ENCODE measurements around the gene DNM2.
"Not testable (repeated sequence)": the region's sequence is repeated elsewhere in the genome, so short reads cannot be mapped to it uniquely, and the experiment has no call there.

Gene DNM2

DNA sequence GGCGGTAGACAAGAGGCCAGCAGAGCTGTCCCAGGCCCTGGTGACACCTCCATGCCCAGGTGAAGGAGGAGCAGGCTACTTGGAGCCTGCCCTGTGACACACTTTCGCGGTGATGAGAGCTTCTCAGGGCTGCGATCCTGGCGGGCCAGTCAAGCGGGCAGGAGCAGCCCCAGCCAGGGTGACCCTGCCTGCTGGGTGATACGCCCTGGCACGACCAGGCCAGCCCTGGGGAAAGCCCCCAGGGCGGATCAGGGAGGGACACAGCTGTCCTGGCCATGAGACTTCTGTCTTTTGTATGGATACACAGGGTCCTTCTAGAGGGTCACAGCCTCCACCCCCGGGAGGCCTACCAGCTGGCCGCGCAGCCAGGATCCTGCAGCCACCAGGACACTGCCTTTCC is 13.1 kb downstream of the DNM2 start:
- DNase-seq (no peak), ATAC-seq (peak; percentile 16)
- peaks cover 0 to 5% of the 10 kb centered on the region in 2 donors for H3K9me3 Mint-ChIP-seq
- peak overlapping the region; percentile 65 to 79 for H3K4me3 Mint-ChIP-seq
- no peaks in the 10 kb centered on the region for H3K27me3 Mint-ChIP-seq
- peaks cover 60% of the 10 kb centered on the region for H3K4me1 Mint-ChIP-seq
- H3K27ac Mint-ChIP-seq, result peak overlapping the region; percentile 84 to 95

- H3K27me3 Mint-ChIP-seq, result no peaks in the 10 kb centered on the region
- H3K27ac Mint-ChIP-seq, result no peak overlapping the region
- H3K9me3 Mint-ChIP-seq, result peaks cover 0 to 6% of the 10 kb centered on the region in 2 donors
- DNase-seq (no peak), ATAC-seq (no peak)
- H3K4me1 Mint-ChIP-seq, result peaks cover 55% of the 10 kb centered on the region
- H3K4me3 Mint-ChIP-seq, result no peak overlapping the region
These were observed 17.9 kb downstream of the DNM2 start for GRCh38 chr19:10735741-10736140.

GRCh38 chr19:10736189-10736588 is 18.3 kb downstream of the DNM2 start:
- ATAC-seq (no peak), DNase-seq (no peak)
- Mint-ChIP-seq H3K27ac (no peak overlapping the region), H3K4me3 (no peak overlapping the region), H3K4me1 (peaks cover 55% of the 10 kb centered on the region), H3K9me3 (peaks cover 0 to 6% of the 10 kb centered on the region in 2 donors), H3K27me3 (no peaks in the 10 kb centered on the region)

- Mint-ChIP-seq H3K9me3 (peaks cover 0 to 6% of the 10 kb centered on the region in 2 donors), H3K4me3 (no peak overlapping the region), H3K4me1 (peaks cover 54% of the 10 kb centered on the region), H3K27ac (peak overlapping the region in 1 of 2 donors; percentile 88), H3K27me3 (no peaks in the 10 kb centered on the region)
- no peak for ATAC-seq
- no peak for DNase-seq
These were observed 19.2 kb downstream of the DNM2 start for GRCh38 chr19:10736916-10737551.

DNA sequence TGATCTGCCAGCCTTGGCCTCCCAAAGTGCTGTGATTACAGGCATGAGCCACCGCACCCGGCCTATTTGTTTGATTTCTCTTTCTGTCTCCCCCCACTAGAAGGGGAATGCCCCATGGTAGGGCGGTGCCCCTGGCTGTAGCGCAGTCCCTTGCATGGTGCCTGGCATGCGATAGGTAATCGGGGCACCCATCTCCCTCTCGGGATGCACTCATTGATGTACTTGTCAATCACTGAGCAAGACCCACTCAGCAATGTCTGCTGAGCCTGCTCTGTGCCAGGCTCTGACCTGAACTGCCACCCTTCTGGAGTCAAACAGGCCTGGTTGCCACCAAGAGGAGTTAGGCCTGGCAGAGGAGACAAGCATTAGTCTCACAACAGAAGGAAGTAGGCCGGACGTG is 19.8 kb downstream of the DNM2 start:
- Mint-ChIP-seq H3K4me3 (no peak overlapping the region), H3K9me3 (peaks cover 0 to 6% of the 10 kb centered on the region in 2 donors), H3K27ac (peak overlapping the region; percentile 22 to 82), H3K4me1 (peaks cover 61% of the 10 kb centered on the region), H3K27me3 (no peaks in the 10 kb centered on the region)
- no peak for DNase-seq
- no peak for ATAC-seq

DNA sequence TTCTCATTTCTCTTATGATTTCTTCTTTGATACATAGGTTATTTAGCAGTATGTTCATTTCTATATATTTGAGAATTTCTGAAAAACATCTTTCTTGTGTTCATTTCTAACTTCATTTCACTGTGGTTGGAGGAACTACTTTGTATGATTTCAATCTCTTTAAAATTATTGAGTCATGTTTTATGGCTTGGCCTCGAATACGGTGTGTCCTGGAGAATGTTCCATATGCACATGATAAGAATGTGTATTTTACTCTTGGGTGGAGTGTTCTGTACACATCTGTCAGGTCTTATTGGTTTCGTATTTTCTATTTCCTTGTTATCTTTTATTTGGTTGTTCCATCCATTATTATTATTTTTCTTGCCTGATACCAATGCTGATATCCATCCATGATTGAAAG is 22.9 kb downstream of the DNM2 start:
- Mint-ChIP-seq H3K27me3 (no peaks in the 10 kb centered on the region), H3K9me3 (peaks cover 0 to 6% of the 10 kb centered on the region in 2 donors), H3K4me3 (no peak overlapping the region)

GRCh38 chr19:10742476-10742875 is 24.6 kb downstream of the DNM2 start:
- ATAC-seq, result no peak
- DNase-seq, result no peak
- Mint-ChIP-seq H3K27me3 (no peaks in the 10 kb centered on the region), H3K27ac (no peak overlapping the region), H3K4me3 (no peak overlapping the region), H3K4me1 (peaks cover 64% of the 10 kb centered on the region), H3K9me3 (peaks cover 0 to 6% of the 10 kb centered on the region in 2 donors)

More for the DNA sequence above, 22.9 kb downstream of the DNM2 start:
- Mint-ChIP-seq H3K4me1 (peaks cover 70% of the 10 kb centered on the region), H3K27ac (no peak overlapping the region)
- ATAC-seq, result no peak
- no peak for DNase-seq

DNA sequence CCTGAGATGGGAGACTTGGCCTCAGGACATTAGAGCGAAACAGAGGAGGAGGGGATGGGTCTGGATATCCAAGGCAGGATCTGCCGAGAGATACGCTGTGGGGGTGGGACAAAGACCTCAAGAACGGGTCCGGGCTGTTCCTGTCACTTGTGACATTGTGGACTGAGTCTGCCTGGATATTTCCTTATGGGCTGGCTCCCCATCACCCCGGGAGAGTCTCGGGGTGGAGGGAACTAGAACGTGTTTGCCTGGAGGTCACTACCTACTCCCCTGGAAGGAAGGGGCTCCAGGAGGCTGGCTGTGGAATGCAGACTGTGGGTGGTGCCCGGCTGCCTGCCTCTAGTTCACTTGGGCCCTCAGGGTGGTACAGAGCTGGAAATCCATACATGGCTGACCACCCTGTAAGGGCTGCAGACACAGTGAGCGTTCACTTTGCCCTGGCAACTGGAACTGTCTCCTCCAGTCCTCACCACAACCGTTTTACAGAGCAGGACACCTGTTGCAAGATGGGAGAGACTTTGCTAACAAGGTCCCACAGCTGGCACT is 26.4 kb downstream of the DNM2 start:
- DNase-seq (no peak), ATAC-seq (no peak)
- peaks cover 71% of the 10 kb centered on the region for H3K4me1 Mint-ChIP-seq
- H3K9me3 Mint-ChIP-seq, result peaks cover 0 to 6% of the 10 kb centered on the region in 2 donors
- no peak overlapping the region for H3K4me3 Mint-ChIP-seq
- H3K27ac Mint-ChIP-seq, result no peak overlapping the region
- no peaks in the 10 kb centered on the region for H3K27me3 Mint-ChIP-seq

DNA sequence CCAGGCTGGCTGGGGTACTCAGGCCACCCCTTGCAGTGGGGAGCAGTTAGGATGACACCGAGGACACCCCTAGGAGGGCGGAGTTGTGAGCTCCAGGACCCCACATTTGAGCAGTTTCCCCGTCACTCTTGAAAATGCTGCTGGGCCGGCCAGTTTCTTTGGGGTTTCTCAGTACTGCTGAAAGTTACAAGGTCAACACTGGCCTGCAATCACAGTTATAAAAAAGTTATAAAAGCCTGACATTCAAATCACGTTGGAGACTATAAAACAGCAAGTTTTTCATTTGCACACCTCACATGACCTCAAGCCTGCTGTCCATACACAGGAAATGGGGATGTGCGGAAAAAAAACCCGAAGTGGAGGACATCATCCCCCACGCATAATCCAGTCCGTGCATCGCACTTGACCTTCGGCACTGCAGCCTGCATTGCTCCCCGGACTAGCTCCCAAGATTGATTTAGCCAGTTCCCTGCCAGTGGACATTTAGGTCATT is 27.0 kb downstream of the DNM2 start:
- no peak for DNase-seq
- H3K4me1 Mint-ChIP-seq, result peaks cover 75% of the 10 kb centered on the region
- no peaks in the 10 kb centered on the region for H3K27me3 Mint-ChIP-seq
- H3K27ac Mint-ChIP-seq, result peak overlapping the region in 1 of 2 donors; percentile 42
- H3K9me3 Mint-ChIP-seq, result peaks cover 0 to 5% of the 10 kb centered on the region in 2 donors
- no peak overlapping the region for H3K4me3 Mint-ChIP-seq
- no peak for ATAC-seq

DNA sequence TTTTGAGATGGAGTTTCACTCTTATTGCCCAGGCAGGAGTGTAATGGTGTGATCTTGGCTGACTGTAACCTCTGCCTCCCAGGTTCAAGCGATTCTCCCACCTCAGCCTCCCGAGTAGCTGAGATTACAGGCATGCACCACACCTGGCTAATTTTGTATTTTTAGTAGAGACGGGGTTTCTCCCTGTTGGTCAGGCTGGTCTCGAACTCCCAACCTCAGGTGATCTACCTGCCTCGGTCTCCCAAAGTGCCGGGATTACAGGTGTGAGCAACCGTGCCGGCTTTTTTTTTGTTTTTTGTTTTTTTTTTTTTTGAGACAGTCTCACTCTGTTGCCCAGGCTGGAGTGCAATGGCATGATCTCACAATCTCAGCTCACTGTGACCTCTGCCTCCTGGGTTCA is 28.6 kb downstream of the DNM2 start:
- ATAC-seq, DNase-seq, H3K27me3 Mint-ChIP-seq, H3K27ac Mint-ChIP-seq, H3K4me3 Mint-ChIP-seq, H3K9me3 Mint-ChIP-seq: not testable (repeated sequence)
- H3K4me1 Mint-ChIP-seq, result peaks cover 78% of the 10 kb centered on the region

DNA sequence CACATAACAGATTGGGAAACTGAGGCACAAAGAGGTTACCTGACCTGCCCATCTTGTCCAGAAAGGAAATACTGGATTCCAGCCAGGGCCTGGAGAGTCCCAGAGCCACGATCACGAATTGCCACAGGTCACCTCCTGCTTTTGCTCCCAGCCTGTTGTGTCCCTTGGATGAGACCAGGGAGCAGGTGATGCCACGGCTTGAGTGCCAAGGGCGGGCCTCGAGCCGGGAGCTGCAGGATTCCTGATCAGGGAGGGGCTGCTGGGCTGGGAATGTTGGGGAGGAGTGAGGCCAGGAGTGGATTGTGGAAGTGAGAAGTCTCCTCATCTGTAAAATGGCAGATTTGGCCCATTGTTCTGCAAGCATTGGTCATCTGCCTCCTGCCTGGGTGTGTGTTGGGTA is 29.4 kb downstream of the DNM2 start:
- H3K9me3 Mint-ChIP-seq, result no peaks in the 10 kb centered on the region
- no peak overlapping the region for H3K4me3 Mint-ChIP-seq
- peak overlapping the region; percentile 77 to 85 for H3K27ac Mint-ChIP-seq
- DNase-seq, result no peak
- peaks cover 79% of the 10 kb centered on the region for H3K4me1 Mint-ChIP-seq
- no peaks in the 10 kb centered on the region for H3K27me3 Mint-ChIP-seq
- no peak for ATAC-seq

DNA sequence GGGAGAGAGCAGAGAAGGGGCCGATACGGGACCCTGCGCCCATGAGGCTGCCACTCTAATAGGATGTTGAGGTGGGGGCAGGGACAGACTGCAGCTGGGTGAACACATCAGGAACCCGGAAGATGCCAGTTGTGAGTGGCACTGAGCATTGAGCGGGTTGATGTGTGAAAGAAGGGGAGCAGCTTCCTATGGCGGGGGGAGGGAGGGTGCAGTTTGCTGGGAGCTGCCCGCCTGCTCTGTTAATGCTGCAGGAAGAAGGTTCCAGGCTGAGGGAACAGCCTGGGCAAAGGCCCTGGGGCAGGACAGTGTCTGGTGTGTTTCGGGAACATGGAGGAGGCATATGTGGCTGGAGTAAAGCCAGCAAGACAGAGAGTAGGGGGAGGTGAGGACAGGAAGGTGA is 29.8 kb downstream of the DNM2 start:
- DNase-seq (no peak), ATAC-seq (peak; percentile 32)
- H3K9me3 Mint-ChIP-seq, result no peaks in the 10 kb centered on the region

DNA sequence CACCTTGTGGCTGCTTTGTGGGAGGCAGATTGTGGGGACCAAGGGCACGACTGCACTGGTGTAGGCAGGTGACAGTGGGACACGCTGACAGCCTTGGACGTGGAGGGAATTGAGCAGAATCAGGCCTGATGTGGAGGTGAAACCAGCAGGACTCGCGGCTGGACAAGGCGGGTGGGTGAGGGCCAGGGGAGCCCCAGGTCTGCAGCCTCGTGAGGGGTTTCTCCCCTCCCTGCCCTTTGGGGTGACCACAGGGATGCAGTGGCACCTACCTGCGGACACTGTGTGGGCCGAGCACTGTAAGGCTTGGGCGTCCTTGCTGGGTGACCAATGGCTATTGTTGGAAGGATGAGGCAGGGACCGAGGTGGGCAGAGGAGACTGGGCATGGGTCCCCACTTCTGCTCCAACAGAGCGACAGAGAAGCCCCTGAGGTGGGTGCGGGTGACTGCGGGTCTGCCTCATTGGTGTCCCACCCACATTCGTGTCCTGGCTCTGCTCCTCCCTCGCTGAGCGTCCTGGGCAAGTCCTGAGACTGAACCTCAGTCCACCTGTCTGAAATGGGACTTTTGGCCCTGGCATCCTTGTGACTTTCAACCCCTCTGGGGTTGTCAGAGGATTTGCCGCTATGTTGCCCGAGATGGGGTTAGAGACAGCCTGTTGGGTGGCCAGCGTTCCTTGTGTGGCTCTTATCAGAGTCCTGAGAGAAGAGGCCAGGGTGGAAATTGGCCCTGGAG is 30.5 kb downstream of the DNM2 start:
- Mint-ChIP-seq H3K4me1 (peaks cover 79% of the 10 kb centered on the region), H3K4me3 (peak overlapping the region in 1 of 2 donors; percentile 47), H3K27me3 (no peaks in the 10 kb centered on the region), H3K27ac (peak overlapping the region; percentile 19 to 85), H3K9me3 (no peaks in the 10 kb centered on the region)
- DNase-seq (no peak), ATAC-seq (peak; percentile 4)

More for the DNA sequence above, 29.8 kb downstream of the DNM2 start:
- peak overlapping the region in 1 of 2 donors; percentile 47 for H3K4me3 Mint-ChIP-seq
- no peaks in the 10 kb centered on the region for H3K27me3 Mint-ChIP-seq
- H3K4me1 Mint-ChIP-seq, result peaks cover 79% of the 10 kb centered on the region
- H3K27ac Mint-ChIP-seq, result peak overlapping the region; percentile 77 to 85

DNA sequence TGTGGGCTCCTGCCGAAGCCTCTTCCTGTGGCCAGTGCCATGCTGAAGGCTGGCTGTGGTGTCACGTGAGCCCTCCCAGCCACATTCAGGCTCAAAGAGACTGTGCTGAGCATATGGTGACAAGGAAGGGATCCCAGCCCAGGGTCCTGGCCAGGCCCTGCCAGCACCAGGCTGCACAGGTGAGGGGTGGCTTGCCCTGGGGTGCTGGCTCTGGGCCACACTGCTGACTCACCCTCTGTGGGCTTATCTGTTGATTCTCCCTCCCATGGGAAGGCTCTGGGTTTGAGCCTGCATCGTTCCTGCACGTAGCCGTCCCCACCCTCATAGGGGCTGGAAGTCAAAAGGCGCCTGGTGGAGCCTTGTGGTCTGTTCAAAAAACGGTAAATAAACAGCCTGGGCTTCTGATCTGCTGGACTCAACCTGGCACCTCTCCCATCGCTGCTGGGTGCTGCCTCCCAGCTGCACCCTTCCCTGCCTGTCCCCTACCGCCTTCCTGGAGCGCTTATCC is 31.1 kb downstream of the DNM2 start:
- Mint-ChIP-seq H3K4me1 (peaks cover 85% of the 10 kb centered on the region), H3K9me3 (no peaks in the 10 kb centered on the region), H3K27me3 (no peaks in the 10 kb centered on the region), H3K27ac (peak overlapping the region; percentile 82 to 85), H3K4me3 (peak overlapping the region in 1 of 2 donors; percentile 17)
- ATAC-seq (peak; percentile 39), DNase-seq (no peak)

DNA sequence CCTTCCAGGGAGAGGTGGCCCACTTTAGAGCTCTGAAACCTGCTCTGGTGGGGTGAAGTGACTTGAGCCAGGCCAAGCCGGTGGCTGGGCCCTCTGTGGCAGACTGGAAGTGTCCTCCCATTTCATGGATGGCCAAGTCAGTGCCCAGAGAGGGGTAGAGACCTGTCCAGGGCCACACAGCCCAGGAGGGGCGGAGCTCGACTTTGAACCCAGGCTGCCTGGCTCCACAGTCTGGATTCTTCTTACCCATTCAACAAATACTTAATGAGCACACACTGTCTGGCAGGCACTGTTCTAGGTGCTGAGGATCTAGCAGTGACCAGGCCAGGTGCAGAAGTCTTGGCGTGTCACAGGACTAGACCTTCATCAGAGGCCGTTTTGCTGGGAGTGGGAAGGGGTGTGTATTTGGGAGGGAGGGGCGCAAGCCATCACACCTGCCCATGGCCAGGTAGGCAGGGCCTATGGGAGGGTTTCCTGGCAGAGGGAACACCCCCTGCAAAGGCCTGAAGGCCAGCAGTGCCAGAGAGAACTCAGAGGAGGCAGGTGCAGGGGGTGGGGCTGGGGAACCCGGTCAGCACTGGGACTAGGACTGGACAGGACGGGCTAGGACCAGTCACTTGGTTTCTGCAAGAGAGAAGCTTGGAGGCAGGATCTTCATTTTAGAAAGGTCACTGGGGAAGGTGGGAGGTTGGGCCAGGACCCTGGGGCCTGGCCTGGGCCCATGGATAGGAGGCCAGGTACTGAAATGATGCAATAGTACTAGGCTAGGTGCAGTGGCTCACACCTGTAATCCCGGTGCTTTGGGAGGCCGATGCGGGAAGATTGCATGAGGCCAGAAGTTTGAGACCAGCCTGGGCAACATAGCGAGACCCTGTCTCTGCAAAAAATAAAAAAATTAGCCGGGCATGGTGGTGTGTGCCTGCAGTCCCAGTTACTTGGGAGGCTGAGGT is 31.8 kb downstream of the DNM2 start:
- Mint-ChIP-seq H3K4me3 (peak overlapping the region in 1 of 2 donors; percentile 42), H3K4me1 (peaks cover 93% of the 10 kb centered on the region)
- ATAC-seq, result no peak

More for the DNA sequence above, 31.8 kb downstream of the DNM2 start:
- DNase-seq, result no peak
- peak overlapping the region; percentile 82 to 86 for H3K27ac Mint-ChIP-seq
- H3K9me3 Mint-ChIP-seq, result no peaks in the 10 kb centered on the region
- H3K27me3 Mint-ChIP-seq, result no peaks in the 10 kb centered on the region
